H1 (cell line): ENCODE measurements around the gene TNXB. TPM values are rescaled to one million over a fixed set of nuclear protein-coding genes. Genes with fewer than 3 reads are reported as not detected.

Experiments
- CTCF ChIA-PET: fragments of 300-600 bp; sonication (Branson Sonifier 250); formaldehyde crosslinking; loops from one replicate; lab custom pipeline; 2021; ENCODE audit not compliant: partially characterized antibody; lab: Charles Lee
- POLR2A ChIA-PET: fragments of 300-600 bp; sonication (Branson Sonifier 250); formaldehyde crosslinking; loops from one replicate; lab custom pipeline; 2021; ENCODE audit warnings: inconsistent platforms; ENCODE audit not compliant: partially characterized antibody; lab: Charles Lee
- DNase-seq, 2 experiments: peaks; one replicate each; pipeline versions ENCODE4 v3.0.0 to v3.0.0-alpha.2; 2010 to 2022; ENCODE audit warnings: low spot score in 2 of 2, low read depth in 1 of 2, mixed read lengths in 1 of 2
- FAIRE-seq: peaks from 2 replicates; lab custom pipeline; 2011; peaks lifted over from hg19 to GRCh38; lab: Jason Lieb, UNC
- H2AFZ ChIP-seq: 2 replicates; pipeline ENCODE4 v1.8.1; 2012; ENCODE audit warnings: low read length, inconsistent platforms
- H2AK5ac ChIP-seq: 2 replicates; pipeline ENCODE4 v1.6.1; 2013; ENCODE audit warnings: low read depth, low read length
- H2BK120ac ChIP-seq: replicated peaks from 2 replicates; pipeline ENCODE3; 2013; ENCODE audit warnings: low read depth, low read length, inconsistent platforms
- H2BK12ac ChIP-seq: 2 replicates; pipeline ENCODE4 v1.6.1; 2013; ENCODE audit warnings: low read depth, low read length
- H2BK15ac ChIP-seq: 2 replicates; pipeline ENCODE4 v1.6.1; 2013; ENCODE audit warnings: low read length
- H2BK20ac ChIP-seq: 2 replicates; pipeline ENCODE4 v1.6.1; 2013; ENCODE audit warnings: low read length
- H2BK5ac ChIP-seq: 2 replicates; pipeline ENCODE4 v1.6.1; 2013; ENCODE audit warnings: low read depth, low read length
- H3K14ac ChIP-seq: 2 replicates; pipeline ENCODE4 v1.6.1; 2013; ENCODE audit warnings: inconsistent platforms; ENCODE audit not compliant: insufficient read length
- H3K18ac ChIP-seq: 2 replicates; pipeline ENCODE4 v1.6.1; 2013; ENCODE audit warnings: low read length; ENCODE audit errors: extremely low read depth
- H3K23ac ChIP-seq: 2 replicates; pipeline ENCODE4 v1.6.1; 2013; ENCODE audit warnings: inconsistent platforms; ENCODE audit not compliant: insufficient read length
- H3K23me2 ChIP-seq: 2 replicates; pipeline ENCODE4 v1.6.1; 2013; ENCODE audit warnings: low read depth, low read length
- H3K27ac ChIP-seq: 2 replicates; pipeline ENCODE4 v1.6.1; 2011; ENCODE audit warnings: low read depth, low read length, inconsistent platforms
- H3K27me3 ChIP-seq, 4 experiments: replicated peaks in 1 of 4; 1 replicate in 1 of 4; 2 replicates in 3 of 4; pipeline versions ENCODE4 v1.6.1 to v1.8.1; 2011 to 2013; ENCODE audit warnings: low read length in 3 of 4, mild to moderate bottlenecking in 3 of 4, inconsistent platforms in 2 of 4, mixed read lengths in 2 of 4, moderate library complexity in 1 of 4; ENCODE audit not compliant: control insufficient read depth in 3 of 4, insufficient read depth in 3 of 4; ENCODE audit errors: extremely low read depth in 1 of 4
- H3K36me3 ChIP-seq, 4 experiments: 2 replicates each; pipeline versions ENCODE4 v1.6.1 to v1.8.1; 2011 to 2013; ENCODE audit warnings: mild to moderate bottlenecking in 4 of 4, low read length in 3 of 4, moderate library complexity in 2 of 4, control low read depth in 1 of 4, inconsistent platforms in 1 of 4; ENCODE audit not compliant: insufficient read depth in 4 of 4, control insufficient read depth in 2 of 4
- H3K4ac ChIP-seq: replicated peaks from 2 replicates; pipeline ENCODE3; 2013; ENCODE audit warnings: low read length, low read depth, mixed read lengths, inconsistent platforms; ENCODE audit not compliant: insufficient read length
- H3K4me1 ChIP-seq, 4 experiments: replicated peaks in 1 of 4; 1 replicate in 1 of 4; 2 replicates in 3 of 4; pipeline versions ENCODE4 v1.6.1 to v1.8.1; 2011 to 2013; ENCODE audit warnings: low read length in 3 of 4, inconsistent platforms in 2 of 4, mixed read lengths in 1 of 4; ENCODE audit not compliant: insufficient read depth in 4 of 4, control insufficient read depth in 3 of 4
- H3K4me2 ChIP-seq, 2 experiments: 2 replicates each; pipeline versions ENCODE4 v1.6.1 to v1.8.1; 2011 to 2013; ENCODE audit warnings: low read depth in 2 of 2, low read length in 2 of 2, control low read depth in 1 of 2, inconsistent platforms in 1 of 2, mild to moderate bottlenecking in 1 of 2; ENCODE audit not compliant: insufficient read depth in 1 of 2
- H3K4me3 ChIP-seq, 4 experiments: fragments of 200-600, 300-600 bp in 1 of 4; sonication (generic), shearing (Covaris generic), sonication (Bioruptor Twin) in 1 of 4; 2 replicates each; pipeline versions ENCODE4 v1.5.1 to v1.8.1; 2011 to 2016; ENCODE audit warnings: low read length in 4 of 4, low read depth in 3 of 4, control low read depth in 2 of 4, inconsistent platforms in 2 of 4, mild to moderate bottlenecking in 2 of 4, mixed read lengths in 1 of 4, moderate library complexity in 1 of 4; ENCODE audit not compliant: insufficient read depth in 2 of 4; ENCODE audit errors: extremely low read depth in 1 of 4
- H3K56ac ChIP-seq: replicated peaks from 2 replicates; pipeline ENCODE3; 2013; ENCODE audit warnings: low read depth, mild to moderate bottlenecking, mixed read lengths, low read length, inconsistent platforms; ENCODE audit not compliant: insufficient read length
- H3K79me1 ChIP-seq: 2 replicates; pipeline ENCODE4 v1.6.1; 2013; ENCODE audit warnings: low read depth, low read length, control low read depth
- H3K79me2 ChIP-seq, 2 experiments: 2 replicates each; pipeline versions ENCODE4 v1.6.1 to v1.8.1; 2012 to 2013; ENCODE audit warnings: low read length in 2 of 2, mild to moderate bottlenecking in 2 of 2, inconsistent platforms in 1 of 2; ENCODE audit not compliant: insufficient read depth in 2 of 2, control insufficient read depth in 1 of 2
- H3K9ac ChIP-seq, 4 experiments: replicated peaks in 1 of 4; 1 replicate in 1 of 4; 2 replicates in 3 of 4; pipeline versions ENCODE4 v1.6.1 to v1.8.1; 2011 to 2013; ENCODE audit warnings: low read depth in 3 of 4, low read length in 3 of 4, control low read depth in 2 of 4, mild to moderate bottlenecking in 2 of 4, moderate library complexity in 2 of 4, inconsistent platforms in 1 of 4; ENCODE audit errors: extremely low read depth in 1 of 4
- H3K9me3 ChIP-seq, 2 experiments: 2 replicates each; pipeline versions ENCODE4 v1.6.1 to v1.8.1; 2012 to 2013; ENCODE audit warnings: mild to moderate bottlenecking in 2 of 2, moderate library complexity in 2 of 2, control low read depth in 1 of 2, inconsistent platforms in 1 of 2, low read depth in 1 of 2, low read length in 1 of 2, mixed read lengths in 1 of 2; ENCODE audit not compliant: insufficient read depth in 2 of 2
- H4K20me1 ChIP-seq, 2 experiments: replicated peaks in 1 of 2; 2 replicates each; pipeline versions ENCODE3 to v1.8.1; 2011 to 2013; ENCODE audit warnings: inconsistent platforms in 2 of 2, low read length in 2 of 2, mild to moderate bottlenecking in 1 of 2; ENCODE audit not compliant: insufficient read depth in 2 of 2, control insufficient read depth in 1 of 2
- H4K5ac ChIP-seq: 2 replicates; pipeline ENCODE4 v1.6.1; 2013; ENCODE audit warnings: low read length, low read depth, mixed read lengths, inconsistent platforms; ENCODE audit not compliant: insufficient read length
- H4K8ac ChIP-seq: 2 replicates; pipeline ENCODE4 v1.8.0; 2013; ENCODE audit warnings: mild to moderate bottlenecking, moderate library complexity, low read length, inconsistent platforms; ENCODE audit not compliant: insufficient read depth; ENCODE audit errors: extremely low read depth
- H4K91ac ChIP-seq: replicated peaks from 2 replicates; pipeline ENCODE3; 2013; ENCODE audit warnings: low read length, mixed read lengths, inconsistent platforms; ENCODE audit not compliant: insufficient read length
- ASH2L ChIP-seq: fragments of 200-600, 300-600 bp; sonication (generic); IDR thresholded peaks from one replicate; pipeline ENCODE4 v1.7.1; 2017; ENCODE audit warnings: low read length
- CEBPB ChIP-seq: IDR thresholded peaks from 2 replicates; pipeline ENCODE4 v1.6.1; 2012; ENCODE audit warnings: low read depth, low read length
- CHD1 ChIP-seq: IDR thresholded peaks from 2 replicates; pipeline ENCODE4 v1.6.1; 2012; ENCODE audit warnings: low read depth, low read length, improper control_type of control experiment
- CREB1 ChIP-seq: IDR thresholded peaks from 2 replicates; pipeline ENCODE4 v1.6.1; 2012; ENCODE audit warnings: inconsistent platforms
- GABPA ChIP-seq: IDR thresholded peaks from 2 replicates; pipeline ENCODE4 v1.6.1; 2011; ENCODE audit warnings: mild to moderate bottlenecking, low read length, moderate library complexity, borderline replicate concordance; ENCODE audit not compliant: insufficient read depth
- HDAC6 ChIP-seq: IDR thresholded peaks from one replicate; pipeline ENCODE4 v1.7.1; 2012; ENCODE audit warnings: low read depth, mild to moderate bottlenecking, inconsistent platforms, low read length, moderate library complexity
- SP1 ChIP-seq: IDR thresholded peaks from 2 replicates; pipeline ENCODE4 v1.6.1; 2011; ENCODE audit warnings: low read depth, low read length
- TEAD4 ChIP-seq: IDR thresholded peaks from 2 replicates; pipeline ENCODE4 v1.6.1; 2012; ENCODE audit warnings: low read depth, low read length, inconsistent platforms, mixed read lengths
- WGBS, 2 experiments: shearing (Covaris generic) in 1 of 2; methylation state at CpG; one replicate each; pipeline versions ENCODE4 v1.1.6 to v1.1.7; 2013 to 2015; ENCODE audit warnings: low lambda C conversion rate in 2 of 2, mixed read lengths in 2 of 2, inconsistent platforms in 1 of 2, low coverage in 1 of 2, missing lambda C conversion rate in 1 of 2; ENCODE audit not compliant: insufficient replicate concordance in 2 of 2, insufficient coverage in 1 of 2, insufficient read length in 1 of 2; ENCODE audit errors: extremely low coverage in 1 of 2, missing lambda C conversion rate in 1 of 2; 5-methylcytosine and 5-hydroxymethylcytosine counted together
- polyA plus RNA-seq, 7 experiments: library from polyadenylated mRNA; depleted of rRNA in 3 of 7; stranded (reverse) in 5 of 7; unstranded in 2 of 7; fragments of >200 nt in 5 of 7; fragments of 200-250 nt in 2 of 7; gene quantifications; 1 replicate in 5 of 7; 2 replicates in 1 of 7; 4 replicates in 1 of 7; pipeline versions ENCODE4 v1.2.1 to v1.2.3, GENCODE V29; 2011 to 2013; ENCODE audit warnings: missing spikeins in 2 of 7, mixed read lengths in 2 of 7
- total RNA-seq: library from RNA; stranded (reverse); fragmentation: NEBNext Ultra II Directional; extraction: Animal tissue kit (Norgen Biotek cat#: 25700); gene quantifications from 2 replicates; pipeline ENCODE4 v1.2.1, GENCODE V29; 2021
- TF ChIP-seq, protein P1 (sequence below), 3 experiments: IDR thresholded peaks; 1 replicate in 2 of 3; 2 replicates in 1 of 3; pipeline versions ENCODE4 v1.5.1 to v1.6.1; 2011; ENCODE audit warnings: low read length in 3 of 3, mild to moderate bottlenecking in 3 of 3, inconsistent platforms in 2 of 3, low read depth in 1 of 3, moderate library complexity in 1 of 3; ENCODE audit not compliant: insufficient read depth in 1 of 3; ENCODE audit errors: control extremely low read depth in 1 of 3

Gene TNXB
- total and polyA plus RNA-seq, 2 of the 8 experiments (the other 6 are each of a cell fraction or from before 2014, with no cell fraction given): 3.1 to 4.8 TPM

GRCh38 chr6:32047855-32048766, 61.0 kb downstream of the TNXB start:
- Histone ChIP-seq H3K27ac (no peak overlapping the region), H3K14ac (no peak overlapping the region), H3K9me3 (no peaks in the 10 kb centered on the region), H2BK15ac (peak overlapping the region; percentile 72; the same call in 1 of the 2 replicates), H3K4me3 (no peak overlapping the region), H2BK20ac (no peak overlapping the region), H3K36me3 (no peaks in the 10 kb centered on the region), H3K79me2 (no peaks in the 10 kb centered on the region), H2BK5ac (no peak overlapping the region), H3K9ac (no peak overlapping the region), H2BK12ac (peak overlapping the region; percentile 17; the same call in 1 of the 2 replicates), H4K5ac (no peak overlapping the region), H3K27me3 (no peaks in the 10 kb centered on the region), H3K56ac (no peak overlapping the region), H4K91ac (no peak overlapping the region), H3K23ac (no peak overlapping the region), H2AFZ (no peak overlapping the region; the same call in 1 of the 2 replicates), H3K79me1 (no peaks in the 10 kb centered on the region), H3K4me2 (no peak overlapping the region), H3K23me2 (peaks cover 1% of the 10 kb centered on the region; the same call in 1 of the 2 replicates), H3K4me1 (peaks cover 0 to 7% (median 4%) of the 10 kb centered on the region in 4 experiments; a peak in 4 of 7 replicates), H2AK5ac (no peak overlapping the region), H4K8ac (peak overlapping the region; percentile 60), H4K20me1 (no peaks in the 10 kb centered on the region), H3K18ac (no peak overlapping the region), H3K4ac (no peak overlapping the region), H2BK120ac (no peak overlapping the region)
- WGBS, 2 experiments: 73% methylated on average over 40 of the region's 42 CpGs; no CpG with 5 or more reads in 1 of the 2 experiments
- DNase-seq (peak; percentile 31 to 97), FAIRE-seq (peak; percentile 65)
- POLR2A ChIA-PET: interaction anchor here (1.2 to 3.1 kb wide), 3 partner anchors 28 to 77 kb away, joined by 3 to 14 read pairs (median 4); partner anchors contain the start of gene DXO
- CTCF ChIA-PET: interaction anchor here (0.5 to 4.9 kb wide), 32 partner anchors 9 to 1511 kb away, joined by 3 to 38 read pairs (median 5); partner anchors contain the start of genes CFB, CYP21A2 and DXO
- TF ChIP-seq ASH2L (peak; percentile 16), CREB1 (0 out of 2 replicates have a peak, but pooled peaks have one; percentile 30), CHD1 (no peak), CEBPB (no peak), HDAC6 (no peak), GABPA (peak; percentile 77), TEAD4 (peak; percentile 78), SP1 (no peak)
- TF ChIP-seq, protein P1, sequence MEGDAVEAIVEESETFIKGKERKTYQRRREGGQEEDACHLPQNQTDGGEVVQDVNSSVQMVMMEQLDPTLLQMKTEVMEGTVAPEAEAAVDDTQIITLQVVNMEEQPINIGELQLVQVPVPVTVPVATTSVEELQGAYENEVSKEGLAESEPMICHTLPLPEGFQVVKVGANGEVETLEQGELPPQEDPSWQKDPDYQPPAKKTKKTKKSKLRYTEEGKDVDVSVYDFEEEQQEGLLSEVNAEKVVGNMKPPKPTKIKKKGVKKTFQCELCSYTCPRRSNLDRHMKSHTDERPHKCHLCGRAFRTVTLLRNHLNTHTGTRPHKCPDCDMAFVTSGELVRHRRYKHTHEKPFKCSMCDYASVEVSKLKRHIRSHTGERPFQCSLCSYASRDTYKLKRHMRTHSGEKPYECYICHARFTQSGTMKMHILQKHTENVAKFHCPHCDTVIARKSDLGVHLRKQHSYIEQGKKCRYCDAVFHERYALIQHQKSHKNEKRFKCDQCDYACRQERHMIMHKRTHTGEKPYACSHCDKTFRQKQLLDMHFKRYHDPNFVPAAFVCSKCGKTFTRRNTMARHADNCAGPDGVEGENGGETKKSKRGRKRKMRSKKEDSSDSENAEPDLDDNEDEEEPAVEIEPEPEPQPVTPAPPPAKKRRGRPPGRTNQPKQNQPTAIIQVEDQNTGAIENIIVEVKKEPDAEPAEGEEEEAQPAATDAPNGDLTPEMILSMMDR (IDR thresholded peaks at IDR 0.05; ENCODE audit: control extremely low read depth in 1 of 3, insufficient read depth in 1 of 3, low read depth in 1 of 3, low read length in 3 of 3): peak; percentile 86 to 93 (median 92)
